SK-N-SH (cell line): ENCODE measurements around the gene KLHL24. TPM values are rescaled to one million over a fixed set of nuclear protein-coding genes. Genes with fewer than 3 reads are reported as not detected.

ENCODE experiments used
- CTCF ChIA-PET: fragments of 300-600, 350-600 bp; formaldehyde crosslinking; extraction: SDS; loops from one replicate; lab custom pipeline; 2021; lab: Yijun Ruan, JAX
- POLR2A ChIA-PET: fragments of 350-600 bp; sonication (Branson Sonifier 250); formaldehyde crosslinking; extraction: SDS; loops from one replicate; lab custom pipeline; 2020; ENCODE audit warnings: antibody characterized with exemption, inconsistent platforms; lab: Yijun Ruan, JAX
- DNase-seq: peaks from one replicate; pipeline ENCODE4 v3.0.0; 2012
- H2AFZ ChIP-seq: fragments of 200-600 bp; sonication (generic); 2 replicates; pipeline ENCODE4 v1.8.1; 2016; ENCODE audit warnings: antibody characterized with exemption, mild to moderate bottlenecking, low read depth
- H3F3A ChIP-seq: fragments of 200-600 bp; sonication (generic); replicated peaks from 2 replicates; pipeline ENCODE3; 2016; ENCODE audit warnings: antibody characterized with exemption, mild to moderate bottlenecking; ENCODE audit not compliant: insufficient read depth
- H3K27ac ChIP-seq, 2 experiments: fragments of 200-500 bp in 1 of 2; fragments of 200-600 bp in 1 of 2; sonication (Bioruptor generic) in 1 of 2; sonication (generic), shearing (Covaris generic) in 1 of 2; 2 replicates each; pipeline versions ENCODE4 v1.5.1 to v1.6.1; 2014 to 2016; ENCODE audit warnings: low read depth in 2 of 2, inconsistent platforms in 1 of 2, low read length in 1 of 2, mild to moderate bottlenecking in 1 of 2, mixed read lengths in 1 of 2
- H3K27me3 ChIP-seq: fragments of 200-600 bp; sonication (generic), shearing (Covaris generic); 2 replicates; pipeline ENCODE4 v1.6.1; 2016; ENCODE audit warnings: mixed run types; ENCODE audit not compliant: insufficient read depth
- H3K36me3 ChIP-seq, 2 experiments: fragments of 200-500 bp in 1 of 2; fragments of 200-600 bp in 1 of 2; sonication (Bioruptor generic) in 1 of 2; sonication (generic) in 1 of 2; replicated peaks in 1 of 2; 2 replicates each; pipeline versions ENCODE3 to v1.5.1; 2014 to 2016; ENCODE audit warnings: low read length in 1 of 2, mild to moderate bottlenecking in 1 of 2; ENCODE audit not compliant: insufficient read depth in 2 of 2, control insufficient read depth in 1 of 2
- H3K4me1 ChIP-seq, 2 experiments: fragments of 200-500 bp in 1 of 2; fragments of 200-600 bp in 1 of 2; sonication (Bioruptor generic) in 1 of 2; sonication (generic), shearing (Covaris generic) in 1 of 2; 2 replicates each; pipeline versions ENCODE4 v1.5.1 to v1.6.1; 2014 to 2016; ENCODE audit warnings: low read depth in 1 of 2, low read length in 1 of 2, mixed run types in 1 of 2; ENCODE audit not compliant: insufficient read depth in 2 of 2, control insufficient read depth in 1 of 2
- H3K4me2 ChIP-seq: fragments of 200-600 bp; sonication (generic), shearing (Covaris generic); 2 replicates; pipeline ENCODE4 v1.6.1; 2017; ENCODE audit warnings: mixed run types
- H3K4me3 ChIP-seq, 2 experiments: fragments of 200-500 bp in 1 of 2; fragments of 200-600 bp in 1 of 2; sonication (Bioruptor generic) in 1 of 2; sonication (generic), shearing (Covaris generic) in 1 of 2; 2 replicates each; pipeline versions ENCODE4 v1.5.1 to v1.8.1; 2014 to 2016; ENCODE audit warnings: low read depth in 2 of 2, inconsistent platforms in 1 of 2, low read length in 1 of 2, mild to moderate bottlenecking in 1 of 2, mixed read lengths in 1 of 2, moderate library complexity in 1 of 2
- H3K79me2 ChIP-seq: fragments of 200-600 bp; sonication (generic); 2 replicates; pipeline ENCODE4 v1.8.1; 2017; ENCODE audit warnings: mild to moderate bottlenecking; ENCODE audit not compliant: insufficient read depth
- H3K9ac ChIP-seq: fragments of 200-600 bp; sonication (generic); 2 replicates; pipeline ENCODE4 v1.6.1; 2017; ENCODE audit warnings: mixed run types
- H3K9me2 ChIP-seq: fragments of 200-600 bp; sonication (generic); 2 replicates; pipeline ENCODE4 v1.6.1; 2017; ENCODE audit warnings: mixed run types
- H3K9me3 ChIP-seq: fragments of 200-600 bp; sonication (generic); 2 replicates; pipeline ENCODE4 v1.6.1; 2017; ENCODE audit warnings: mixed run types, mild to moderate bottlenecking, moderate library complexity
- H4K20me1 ChIP-seq: fragments of 200-600 bp; sonication (generic); 2 replicates; pipeline ENCODE4 v1.6.1; 2017; ENCODE audit warnings: mild to moderate bottlenecking, mixed run types; ENCODE audit not compliant: insufficient read depth
- CTCF ChIP-seq: fragments of 200-600 bp; sonication (generic); IDR thresholded peaks from 2 replicates; pipeline ENCODE4 v1.6.1; 2017; ENCODE audit warnings: antibody characterized with exemption, mild to moderate bottlenecking, moderate library complexity
- EZH2phosphoT487 ChIP-seq: fragments of 200-600 bp; sonication (generic); IDR thresholded peaks from 2 replicates; pipeline ENCODE4 v1.6.1; 2017; ENCODE audit warnings: low read depth, mixed run types, mild to moderate bottlenecking, antibody characterized with exemption, moderate library complexity, borderline replicate concordance
- FOSL2 ChIP-seq: IDR thresholded peaks from 2 replicates; pipeline ENCODE4 v1.4.0; 2012; ENCODE audit warnings: low read depth, mild to moderate bottlenecking, moderate library complexity, borderline replicate concordance
- FOXJ3 ChIP-seq: sonication (generic); formaldehyde crosslinking; IDR thresholded peaks from 2 replicates; pipeline ENCODE4 v1.5.1; 2020; ENCODE audit warnings: mild to moderate bottlenecking, missing genetic modification reagents
- FOXM1 ChIP-seq: IDR thresholded peaks from 2 replicates; pipeline ENCODE4 v1.4.0; 2012; ENCODE audit warnings: low read depth, mild to moderate bottlenecking
- GABPA ChIP-seq: IDR thresholded peaks from 2 replicates; pipeline ENCODE4 v1.4.0; 2012; ENCODE audit warnings: low read depth, mild to moderate bottlenecking
- GATA2 ChIP-seq: sonication (generic); formaldehyde crosslinking; IDR thresholded peaks from 2 replicates; pipeline ENCODE4 v1.5.0; 2020; ENCODE audit warnings: mild to moderate bottlenecking, missing genetic modification reagents
- IRF3 ChIP-seq: fragments of 150-350 bp; IDR thresholded peaks from 2 replicates; pipeline ENCODE4 v1.6.1; 2016; ENCODE audit warnings: mild to moderate bottlenecking, low read depth, low read length
- MEF2A ChIP-seq: IDR thresholded peaks from 2 replicates; pipeline ENCODE4 v1.4.0; 2012; ENCODE audit warnings: low read depth, borderline replicate concordance
- NFIC ChIP-seq: IDR thresholded peaks from 2 replicates; pipeline ENCODE4 v1.4.0; 2012; ENCODE audit warnings: borderline replicate concordance
- PBX3 ChIP-seq: IDR thresholded peaks from 2 replicates; pipeline ENCODE4; 2012
- RAD21 ChIP-seq: IDR thresholded peaks from 2 replicates; pipeline ENCODE4 v1.6.1; 2012; ENCODE audit warnings: mild to moderate bottlenecking, low read length
- REST ChIP-seq: IDR thresholded peaks from 2 replicates; pipeline ENCODE4 v1.6.1; 2012; ENCODE audit warnings: mild to moderate bottlenecking, low read depth, low read length, moderate library complexity
- SIN3A ChIP-seq: IDR thresholded peaks from 2 replicates; pipeline ENCODE4 v1.6.1; 2012; ENCODE audit warnings: low read depth, mild to moderate bottlenecking, low read length, moderate library complexity, borderline replicate concordance
- SMC3 ChIP-seq: IDR thresholded peaks from 2 replicates; pipeline ENCODE4 v1.6.1; 2012; ENCODE audit warnings: low read depth, low read length, improper control_type of control experiment
- TEAD4 ChIP-seq: IDR thresholded peaks from 2 replicates; pipeline ENCODE4 v1.4.0; 2012; ENCODE audit warnings: mild to moderate bottlenecking, borderline replicate concordance; ENCODE audit not compliant: insufficient read depth
- USF1 ChIP-seq: IDR thresholded peaks from 2 replicates; pipeline ENCODE4 v1.4.0; 2012; ENCODE audit warnings: low read depth, borderline replicate concordance
- YY1 ChIP-seq: IDR thresholded peaks from 2 replicates; pipeline ENCODE4 v1.4.0; 2012; ENCODE audit warnings: low read depth, mild to moderate bottlenecking
- ZBTB33 ChIP-seq: IDR thresholded peaks from 2 replicates; pipeline ENCODE4 v1.4.0; 2012; ENCODE audit warnings: low read depth, borderline replicate concordance
- polyA plus RNA-seq, 3 experiments: library from polyadenylated mRNA; depleted of rRNA; stranded (reverse); fragments of >200 nt; gene quantifications; 2 replicates each; pipeline ENCODE4 v1.2.3, GENCODE V29; 2012

Gene KLHL24
- polyA plus RNA-seq, 1 of the 3 experiments (the other 2 are of a cell fraction): 5.7 TPM

- no peaks in the 10 kb centered on the region for H3K27me3 ChIP-seq
- H4K20me1 ChIP-seq: no peaks in the 10 kb centered on the region
- H2AFZ ChIP-seq: no peak overlapping the region
- no peaks in the 10 kb centered on the region for H3F3A ChIP-seq
- no peak overlapping the region for H3K9ac ChIP-seq
- POLR2A ChIA-PET: interaction anchor here (0.9 to 1.4 kb wide), 2 partner anchors 16 to 78 kb away, joined by 3 to 4 read pairs; partner anchors contain the start of genes KLHL24 and YEATS2
- TF ChIP-seq GATA2 (no peak), PBX3 (no peak), IRF3 (no peak), YY1 (no peak), TEAD4 (no peak), MEF2A (no peak), GABPA (no peak), SMC3 (no peak), FOXM1 (no peak), SIN3A (no peak), EZH2phosphoT487 (no peak), REST (no peak), ZBTB33 (no peak), CTCF (no peak), FOXJ3 (CRISPR knock-in tag) (no peak), RAD21 (no peak), USF1 (no peak), NFIC (no peak), FOSL2 (no peak)
- CTCF ChIA-PET: interaction anchor here (0.8 to 1.7 kb wide), 5 partner anchors 10 to 151 kb away, joined by 3 to 5 read pairs (median 3); no protein-coding TSS in a partner anchor
- no peaks in the 10 kb centered on the region for H3K36me3 ChIP-seq
- H3K4me2 ChIP-seq: no peak overlapping the region
- no peaks in the 10 kb centered on the region for H3K9me2 ChIP-seq
- DNase-seq: peak; percentile 46
- peak overlapping the region in 1 of 2 experiments; percentile 77; a peak in 2 of 4 replicates for H3K27ac ChIP-seq
- no peaks in the 10 kb centered on the region for H3K79me2 ChIP-seq
- H3K4me1 ChIP-seq: peaks cover 0 to 16% of the 10 kb centered on the region in 2 experiments; a peak in 1 of 4 replicates
- H3K9me3 ChIP-seq: no peaks in the 10 kb centered on the region
- no peak overlapping the region for H3K4me3 ChIP-seq
These were observed 15.7 kb upstream of the KLHL24 start for GRCh38 chr3:183619624-183620251.
